Activated T-cell treated with anti-CD3 and anti-CD28 coated beads, Interleukin-2, amount 50 U/mL, for 48 hours (primary cell): ENCODE measurements around the gene PHF21B.

Experiments used
- DNase-seq, 2 experiments: peaks; one replicate each; pipeline ENCODE4 v3.0.0-alpha.2; 2020

The PHF21B gene

DNA sequence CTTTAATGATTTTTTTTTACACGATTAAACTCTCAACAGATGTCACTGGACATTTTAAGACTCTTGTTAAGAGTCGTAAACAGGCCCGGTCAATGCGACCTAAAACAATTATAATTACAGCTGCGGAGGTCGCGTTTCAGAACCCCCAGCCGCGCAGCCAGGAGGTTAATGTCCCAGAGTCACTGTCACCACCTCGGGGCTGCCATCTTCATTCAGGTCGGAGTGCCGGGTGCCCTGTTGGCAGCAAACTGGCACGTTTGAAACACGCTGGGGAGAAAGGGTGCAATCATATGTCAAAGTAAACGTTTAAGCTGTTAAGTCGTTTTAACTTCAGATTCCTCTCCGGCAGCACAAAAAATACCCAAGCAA lies 711 bp upstream of the PHF21B start:
- DNase-seq: peak in 1 of 2 experiments; percentile 19

DNA sequence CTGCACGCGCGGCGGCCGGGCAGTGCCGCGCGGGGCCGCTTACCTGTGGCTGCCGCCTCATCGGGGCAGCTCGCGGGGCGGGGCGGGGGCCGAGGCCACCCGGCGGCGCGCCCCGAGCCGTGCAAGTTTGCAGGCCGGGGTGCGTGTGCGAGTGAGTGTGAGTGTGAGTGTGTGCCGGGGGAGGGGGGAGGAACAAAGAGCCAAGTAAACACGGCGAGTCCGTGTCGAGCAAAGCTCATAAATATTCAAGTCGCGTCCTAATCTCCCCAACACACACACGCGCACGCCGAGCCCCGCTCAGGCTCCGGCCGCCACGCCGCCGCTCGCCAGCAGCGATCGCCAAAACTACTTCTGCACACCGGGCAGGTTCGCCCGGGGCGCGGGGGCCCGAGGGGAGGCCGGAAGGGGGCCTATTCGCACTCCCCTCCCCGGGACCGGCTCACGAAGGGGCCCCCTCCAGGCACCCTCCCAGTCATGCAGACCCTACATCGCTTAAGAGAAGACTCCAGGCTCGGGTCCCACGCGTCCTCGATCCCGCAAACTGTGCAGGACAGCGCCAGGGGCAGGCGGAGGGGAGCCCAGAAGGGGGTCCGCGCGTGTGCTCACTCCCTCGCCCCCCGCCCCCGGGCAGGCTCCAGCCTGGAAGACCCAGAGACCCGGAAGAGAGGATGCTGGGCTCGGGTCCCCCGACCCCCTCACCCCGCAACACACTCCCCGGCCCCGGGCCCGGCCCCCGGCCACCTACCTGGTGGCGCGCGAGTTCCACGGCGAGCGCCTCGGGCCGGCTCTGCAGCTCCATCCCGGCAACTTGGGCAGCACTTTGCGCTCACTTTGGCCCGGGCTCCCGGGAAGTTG lies 827 bp downstream of the PHF21B start:
- peak; percentile 23 to 31 for DNase-seq

DNA sequence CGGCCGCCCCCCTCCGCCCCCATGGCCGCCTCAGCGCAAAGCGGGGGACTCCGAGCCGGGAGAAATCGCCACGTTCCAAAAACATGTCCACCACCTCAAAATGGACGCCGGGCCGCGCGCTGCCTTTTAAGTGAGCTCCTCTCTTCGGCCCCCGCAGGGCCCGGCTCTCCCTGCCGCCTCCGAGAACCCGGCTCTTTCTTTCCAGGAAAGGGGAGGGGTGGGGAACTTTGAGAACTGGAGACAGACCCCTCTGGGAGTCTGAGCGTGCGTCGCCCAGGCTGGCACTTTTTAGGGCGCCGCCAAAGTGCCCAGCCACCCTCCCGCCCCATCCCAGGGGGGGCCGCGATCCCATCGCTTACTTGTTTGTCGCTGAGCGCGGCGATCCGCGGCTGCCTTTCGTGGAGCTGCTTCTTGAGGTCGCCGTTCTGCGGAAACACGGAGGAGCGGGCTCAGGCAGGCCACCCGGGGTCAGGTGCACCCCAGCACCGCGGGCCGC lies 1.6 kb downstream of the PHF21B start:
- DNase-seq: peak; percentile 30 to 32

DNA sequence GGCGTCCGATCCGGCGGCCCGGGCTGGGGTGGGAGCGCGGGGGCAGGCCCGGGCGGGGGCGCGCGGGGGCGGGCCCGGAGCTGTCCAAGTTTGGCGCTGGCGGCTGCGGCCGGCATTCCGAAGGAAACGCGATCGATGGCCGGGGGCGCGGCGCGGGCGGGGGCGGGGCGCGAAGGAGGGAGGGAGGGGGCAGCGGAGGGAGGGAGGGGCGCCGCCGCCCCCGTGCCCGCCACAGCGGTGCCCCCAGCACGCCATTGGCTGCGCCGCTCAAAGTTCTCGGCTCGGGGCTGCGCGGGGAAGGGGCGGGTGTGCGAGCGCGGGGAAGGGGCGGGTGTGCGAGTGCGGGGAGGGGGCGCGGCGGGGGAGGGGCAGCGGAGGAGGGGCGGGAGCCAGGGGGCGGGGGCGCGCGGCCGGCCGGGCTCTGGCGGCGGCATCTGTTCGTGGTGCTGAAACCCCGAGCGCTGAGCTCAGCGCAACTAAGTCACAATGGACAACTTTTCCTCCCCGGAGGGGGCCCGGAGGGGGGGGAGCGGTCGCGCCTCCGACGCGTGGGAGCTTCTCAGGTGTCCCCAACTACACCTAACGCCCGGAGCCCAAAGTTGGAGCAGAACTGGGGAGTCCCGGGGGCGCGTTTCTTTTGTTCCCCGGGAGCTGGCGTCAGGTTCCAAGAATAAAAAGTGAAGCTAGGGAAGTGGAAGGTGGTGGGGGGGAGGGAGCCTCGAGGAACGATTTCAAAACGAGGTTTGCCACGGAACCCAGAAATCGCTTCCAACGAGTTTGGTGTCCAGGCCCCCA lies 2.2 kb downstream of the PHF21B start:
- peak in 1 of 2 experiments; percentile 25 for DNase-seq

DNA sequence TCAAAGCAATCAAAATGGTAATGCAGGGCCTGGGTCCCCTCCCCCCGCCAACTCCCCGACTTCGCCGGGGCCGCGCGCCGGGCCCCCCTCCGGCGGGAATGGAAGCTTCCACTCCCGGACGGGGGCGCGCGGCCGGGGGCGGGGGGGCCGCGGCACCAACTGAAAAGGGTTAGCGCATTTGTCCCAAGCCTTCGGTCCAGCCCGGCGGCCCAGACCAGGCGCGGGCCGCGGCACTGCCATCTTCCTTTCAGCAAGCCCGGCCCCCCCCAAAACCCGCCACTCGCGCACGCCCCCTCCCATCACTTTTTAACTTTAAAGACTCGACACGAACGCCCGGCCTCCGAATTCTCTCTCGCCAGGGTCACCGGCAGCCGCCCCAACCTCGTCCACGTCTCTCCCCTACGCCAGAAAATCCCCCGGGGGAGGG lies 2.8 kb downstream of the PHF21B start:
- no peak for DNase-seq

DNA sequence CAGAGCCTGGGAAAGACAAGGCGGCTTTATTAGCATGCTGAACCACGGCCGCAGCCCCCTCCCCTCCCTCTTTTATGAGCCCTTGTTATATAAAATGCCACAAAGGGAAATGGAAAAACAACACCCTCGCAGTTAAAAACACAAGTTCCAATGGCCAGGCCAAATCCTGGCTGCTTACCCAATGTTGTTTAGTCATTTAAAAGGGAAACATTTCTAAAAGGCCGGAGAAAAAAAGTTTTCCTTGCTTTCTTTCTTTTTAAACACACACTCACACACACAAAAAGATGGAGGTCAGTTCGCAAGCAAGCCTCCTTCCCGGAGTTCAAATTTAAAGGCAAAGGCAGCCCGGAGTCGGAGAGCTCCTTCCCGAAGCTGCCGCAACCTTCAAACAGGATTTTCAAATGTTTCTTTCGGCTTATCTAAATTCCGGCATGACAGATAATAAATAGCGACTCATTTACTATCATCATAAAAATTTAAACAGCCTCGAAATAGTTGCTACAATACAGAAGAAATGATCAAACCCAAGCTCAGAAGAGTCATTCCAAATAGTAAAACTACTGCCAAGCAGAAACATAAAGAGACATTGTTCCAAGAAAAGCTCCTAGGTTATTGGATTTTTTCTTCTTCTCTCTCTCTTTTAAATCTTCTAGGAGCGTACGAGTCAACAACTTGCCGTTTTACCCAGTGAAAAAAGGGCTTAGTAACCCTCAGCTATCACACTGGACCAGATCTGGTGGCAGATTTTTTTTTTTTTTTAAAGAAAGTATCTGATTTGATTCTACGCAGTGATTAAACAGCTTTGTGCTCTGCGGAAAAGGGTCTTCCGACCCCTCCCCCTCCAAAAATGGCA lies 3.5 kb downstream of the PHF21B start:
- no peak for DNase-seq

DNA sequence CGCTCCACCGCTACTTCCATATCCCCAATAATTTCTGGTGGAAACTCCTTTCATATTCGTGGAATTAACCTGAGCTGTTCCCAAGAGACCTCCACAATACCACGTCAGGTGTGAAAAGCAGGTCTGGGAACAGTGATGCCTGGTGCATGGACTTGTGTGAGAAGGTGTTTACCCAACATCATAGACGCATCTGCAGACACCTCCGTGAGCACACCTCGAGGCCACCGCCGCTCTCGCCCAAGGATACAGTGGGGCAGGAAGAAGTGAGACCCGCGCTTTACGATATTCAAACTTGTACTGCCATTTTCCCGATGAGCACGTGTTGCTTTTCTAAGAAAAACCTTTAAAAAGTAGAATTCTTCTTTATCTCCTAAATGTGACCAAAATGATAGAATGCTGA lies 8.2 kb downstream of the PHF21B start:
- no peak for DNase-seq

DNA sequence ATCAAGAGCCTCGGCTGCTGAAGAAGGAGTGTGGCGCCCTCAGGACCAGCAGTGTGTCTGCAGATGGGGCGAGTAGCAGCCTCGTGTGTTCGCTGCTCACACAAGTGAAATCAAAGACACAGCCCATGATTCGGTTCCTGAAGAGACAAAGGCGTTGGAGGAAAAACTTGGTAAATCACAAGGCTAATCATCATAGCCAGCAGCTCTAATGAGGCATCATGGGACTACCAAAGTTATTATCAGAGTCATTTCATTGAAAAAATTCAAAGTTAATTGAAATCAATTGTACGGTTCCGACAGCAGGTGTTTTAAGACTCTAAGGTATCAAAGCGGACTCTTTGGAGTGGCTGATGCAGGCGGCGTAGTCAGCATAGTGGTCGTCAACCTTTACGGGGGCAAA lies 9.5 kb downstream of the PHF21B start:
- no peak for DNase-seq

DNA sequence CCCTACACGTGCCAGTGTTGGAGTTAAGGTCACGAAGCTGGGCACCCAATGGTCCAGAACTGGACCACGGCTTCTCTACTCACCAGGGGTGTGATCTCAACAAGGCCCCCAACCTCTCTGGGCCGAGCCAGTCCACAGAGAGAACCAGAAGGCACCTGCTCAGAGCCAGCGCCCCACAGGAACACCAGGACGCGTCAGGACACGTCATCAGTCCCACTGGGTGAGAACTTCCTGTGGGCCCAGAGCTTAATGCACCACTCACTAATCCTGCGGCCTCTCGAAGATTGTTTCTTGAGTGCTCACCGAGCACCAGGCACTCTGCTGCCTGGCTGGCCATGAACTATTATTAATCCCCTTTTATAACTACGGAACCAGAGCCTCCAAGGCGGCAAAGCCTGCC lies 10.1 kb downstream of the PHF21B start:
- DNase-seq: no peak

DNA sequence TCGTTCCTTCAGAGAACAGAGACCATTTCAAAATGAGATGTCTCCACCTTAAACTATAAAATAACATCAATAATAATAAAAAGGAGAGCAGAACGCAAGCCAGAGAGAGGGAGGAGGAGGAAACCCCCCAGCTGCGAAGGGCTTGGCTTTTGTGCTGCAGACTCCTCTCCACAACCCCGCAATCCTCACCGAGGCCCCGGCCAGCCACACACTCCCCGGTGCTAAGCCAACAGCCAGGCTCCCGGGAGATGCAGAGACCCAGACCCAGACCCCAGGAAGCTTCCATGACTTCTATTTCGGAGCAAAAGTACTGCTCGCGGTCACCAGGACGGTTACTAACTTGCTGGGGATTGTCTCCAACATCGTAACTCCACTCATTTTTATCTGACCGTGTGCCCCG lies 10.6 kb downstream of the PHF21B start:
- no peak for DNase-seq

DNA sequence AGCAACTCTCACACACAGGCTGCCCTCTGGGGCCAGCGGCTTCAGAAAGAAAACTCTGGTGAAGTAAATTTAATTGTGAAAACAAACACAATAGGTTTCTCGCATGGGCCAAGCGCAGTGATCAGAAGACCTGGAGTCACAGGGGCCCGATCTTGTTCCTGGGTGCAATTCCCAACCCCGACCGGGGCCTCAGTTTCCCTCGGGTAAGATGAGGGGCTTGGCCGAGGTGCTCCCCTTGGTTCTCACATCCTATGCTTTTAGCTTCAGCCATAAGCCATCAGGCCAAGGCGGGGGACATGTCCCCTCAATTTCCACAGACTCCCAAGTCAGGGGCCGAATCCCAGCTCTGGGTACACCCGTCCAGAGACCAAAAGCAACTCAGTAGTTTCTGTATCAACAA lies 11.5 kb downstream of the PHF21B start:
- DNase-seq: no peak

DNA sequence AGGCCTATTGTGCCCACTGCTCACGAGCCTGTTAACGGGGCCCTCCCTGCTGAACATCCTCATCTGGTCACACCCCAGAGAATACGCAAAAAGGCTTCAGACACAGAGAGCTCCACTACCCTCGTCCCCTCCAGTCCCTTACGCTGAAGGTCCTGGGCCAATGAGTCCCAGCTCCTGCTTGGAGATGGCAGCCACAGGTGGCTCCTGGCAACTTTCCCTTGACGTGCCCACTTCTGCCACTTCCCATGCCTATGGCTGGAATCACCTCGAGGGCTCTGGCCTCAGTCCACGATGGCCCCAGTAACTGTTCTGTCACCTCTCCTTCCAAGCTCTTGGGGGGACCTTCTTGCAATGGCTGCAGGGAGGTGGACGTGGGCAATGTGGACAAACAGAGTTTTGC lies 12.7 kb downstream of the PHF21B start:
- no peak for DNase-seq

DNA sequence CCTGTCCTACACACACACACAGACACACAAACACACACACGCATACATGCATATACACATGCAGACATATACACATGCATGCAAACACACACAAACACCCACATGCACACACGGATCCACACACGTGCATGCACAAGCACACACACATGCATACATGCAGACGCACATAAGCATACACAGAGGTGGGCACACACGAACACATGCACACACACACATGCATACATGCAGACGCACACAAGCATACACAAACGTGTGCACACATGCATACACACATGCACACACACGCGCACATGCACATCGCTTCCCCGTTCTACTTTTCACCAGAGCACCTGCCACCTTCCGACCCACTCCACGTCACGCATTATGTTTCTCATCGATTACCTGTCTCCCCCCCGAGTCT lies 13.2 kb downstream of the PHF21B start:
- no peak for DNase-seq

DNA sequence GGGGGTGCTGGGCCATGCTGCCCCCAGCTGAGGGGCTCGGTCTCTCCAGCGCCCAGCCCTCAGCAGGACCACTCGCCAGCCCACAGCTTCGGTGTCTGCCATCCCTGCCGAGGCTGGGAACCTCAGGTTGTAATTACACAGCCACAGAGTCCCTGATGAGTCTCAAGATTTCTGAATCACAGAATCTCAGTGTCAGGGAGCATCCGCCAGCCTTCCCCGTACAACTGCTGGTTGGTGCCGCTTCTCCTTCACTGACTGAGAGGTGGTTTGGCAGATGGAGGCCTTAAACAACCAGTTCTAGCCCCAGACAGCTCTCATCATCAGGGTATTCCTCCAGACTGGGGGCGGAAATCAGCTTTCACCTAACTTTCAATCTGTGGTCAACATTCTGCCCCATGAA lies 13.7 kb downstream of the PHF21B start:
- no peak for DNase-seq

DNA sequence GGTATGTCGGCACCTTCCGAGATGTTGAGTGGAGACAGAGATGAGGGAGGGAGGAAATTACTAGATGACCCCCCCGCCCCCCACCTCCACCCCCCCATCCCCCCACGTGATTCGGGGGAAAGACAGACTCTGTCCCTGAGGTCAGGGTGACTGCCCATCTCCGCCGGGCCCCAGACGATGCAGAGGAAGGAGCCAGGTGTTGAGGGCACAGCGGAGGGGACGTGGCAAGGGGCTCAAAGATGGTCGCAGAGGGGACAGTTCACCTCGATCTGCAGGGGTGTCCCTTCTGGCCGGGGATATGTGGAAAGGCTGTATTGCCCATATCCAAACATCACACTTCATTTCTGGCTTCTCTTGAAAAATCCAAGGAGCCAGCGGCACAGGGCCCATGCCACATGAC lies 14.1 kb downstream of the PHF21B start:
- DNase-seq: no peak

DNA sequence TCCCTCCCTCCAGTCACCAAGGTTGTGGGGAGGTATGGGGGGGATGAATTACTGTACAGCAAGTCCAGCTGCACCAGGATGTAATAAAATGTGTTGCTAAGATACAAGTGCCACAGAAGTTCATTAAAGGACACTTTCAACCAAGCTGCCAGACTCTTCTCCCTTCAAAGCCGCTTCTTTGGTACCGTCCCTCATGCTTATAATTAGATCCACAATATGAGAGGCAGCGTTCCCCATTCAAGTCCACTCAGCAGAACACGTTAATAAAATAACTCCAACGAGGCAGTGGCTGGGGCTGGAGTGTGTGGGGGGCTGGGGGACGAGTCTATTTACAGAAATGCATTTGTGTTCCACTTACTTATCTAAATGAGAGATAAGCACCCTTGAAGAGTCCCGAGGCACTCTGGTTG lies 14.7 kb downstream of the PHF21B start:
- no peak for DNase-seq

DNA sequence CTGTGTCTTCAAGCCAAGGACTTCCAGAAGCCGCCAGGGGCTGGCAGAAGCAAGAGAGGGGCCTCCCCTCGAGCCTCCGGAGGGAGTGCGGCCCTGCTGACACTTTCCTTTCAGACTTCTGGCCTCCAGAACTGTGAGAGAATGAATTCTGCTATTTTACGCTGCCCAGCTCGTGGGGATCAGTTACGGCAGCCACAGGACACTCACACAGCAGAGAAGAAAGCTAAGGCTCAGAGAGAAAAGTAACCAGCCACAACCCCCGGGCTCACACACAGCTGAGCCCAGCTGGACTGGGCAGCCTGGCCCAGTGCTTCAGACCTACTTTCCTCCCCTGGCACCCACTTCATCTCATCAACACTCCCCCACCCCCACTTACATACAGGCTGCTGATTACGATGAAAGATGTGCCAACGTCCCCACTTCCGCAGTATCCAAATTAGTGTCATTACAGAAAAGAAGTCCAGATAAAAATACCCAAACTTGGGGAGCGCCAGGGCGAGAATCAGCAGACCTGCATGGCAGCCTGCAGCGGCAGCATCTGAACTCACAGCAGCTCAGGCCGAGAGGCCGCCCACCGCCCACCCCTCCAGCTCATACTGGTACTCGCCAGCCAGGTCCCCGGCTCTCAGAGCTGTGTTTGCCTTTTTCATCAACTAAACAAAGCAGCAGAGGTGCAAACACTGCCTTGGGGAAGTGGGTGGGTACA lies 15.3 kb downstream of the PHF21B start:
- no peak for DNase-seq

DNA sequence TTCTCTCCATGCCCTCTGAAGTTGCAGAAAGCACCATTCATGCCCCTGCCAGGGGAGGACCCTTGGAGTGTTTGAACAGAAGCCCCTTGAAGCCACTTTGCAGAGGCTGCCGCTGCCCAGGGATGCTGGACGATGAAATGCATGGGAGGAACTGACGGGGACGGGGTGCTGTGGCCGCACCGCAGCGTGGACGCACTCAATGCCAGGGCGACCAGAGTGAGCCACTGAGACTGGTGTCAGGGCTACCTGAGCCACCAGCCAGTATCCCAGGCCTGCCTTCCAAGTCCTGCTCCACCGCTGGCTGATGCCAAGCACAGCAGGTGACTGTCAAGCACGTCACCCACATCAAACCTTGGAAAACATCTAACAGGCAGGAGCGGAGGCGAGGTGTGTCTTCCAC lies 17.6 kb downstream of the PHF21B start:
- DNase-seq: no peak

DNA sequence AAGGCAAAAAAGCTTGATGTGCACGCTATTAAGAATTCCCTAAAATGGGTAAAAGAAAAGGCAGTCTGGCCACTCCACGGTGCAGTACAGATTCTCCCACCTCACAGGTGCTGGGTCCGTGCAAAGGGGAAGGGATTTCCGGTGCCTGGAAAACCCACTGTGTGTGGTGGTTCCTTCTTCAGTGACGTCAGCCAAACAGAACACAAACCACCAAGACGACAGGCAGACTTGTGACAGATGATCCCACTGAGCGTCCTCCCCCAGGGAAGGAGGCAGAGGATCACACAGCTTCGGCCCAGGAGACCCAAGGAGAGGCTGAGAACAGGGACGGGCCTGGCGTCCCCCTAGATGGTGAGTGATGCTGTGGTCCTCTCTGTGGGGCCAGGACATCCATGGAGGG lies 18.6 kb downstream of the PHF21B start:
- DNase-seq: no peak

DNA sequence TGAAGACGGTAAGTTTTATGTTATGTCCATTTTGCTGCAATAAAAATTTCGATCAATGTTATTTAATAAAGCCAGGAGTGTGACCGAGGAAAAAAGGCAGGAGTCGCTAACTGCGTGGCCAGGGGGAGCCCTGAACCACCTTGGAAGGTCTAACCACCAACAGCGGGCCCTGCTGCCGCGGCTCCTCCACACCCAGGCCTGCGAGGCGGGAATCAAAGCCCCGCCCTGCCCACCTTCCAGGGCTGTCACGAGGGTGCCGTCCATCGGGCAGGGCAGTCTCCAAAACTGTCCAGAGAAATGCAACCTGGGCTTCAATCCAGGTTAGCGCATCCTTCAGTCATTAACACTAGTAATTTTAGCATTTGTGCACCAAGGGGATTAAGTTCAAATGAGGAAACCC lies 19.0 kb downstream of the PHF21B start:
- no peak for DNase-seq

DNA sequence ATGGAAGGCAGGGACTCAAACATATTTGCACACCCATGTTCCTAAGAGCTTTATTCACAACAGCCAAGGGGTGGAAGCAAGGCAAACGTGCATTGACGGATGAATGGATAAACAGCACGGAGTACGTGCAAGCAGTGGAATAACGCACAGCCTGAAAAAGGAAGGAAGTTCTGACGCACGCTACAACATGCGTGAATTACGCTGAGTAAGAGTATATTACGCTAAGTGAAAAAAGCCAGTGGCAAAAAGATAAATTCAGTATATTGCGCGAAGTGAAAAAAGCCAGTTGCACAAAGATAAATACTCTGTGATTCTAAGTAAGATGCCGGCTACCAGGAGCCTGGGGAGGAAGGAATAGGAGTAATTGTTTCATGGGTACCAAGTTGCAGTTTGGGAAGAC lies 19.5 kb downstream of the PHF21B start:
- no peak for DNase-seq

DNA sequence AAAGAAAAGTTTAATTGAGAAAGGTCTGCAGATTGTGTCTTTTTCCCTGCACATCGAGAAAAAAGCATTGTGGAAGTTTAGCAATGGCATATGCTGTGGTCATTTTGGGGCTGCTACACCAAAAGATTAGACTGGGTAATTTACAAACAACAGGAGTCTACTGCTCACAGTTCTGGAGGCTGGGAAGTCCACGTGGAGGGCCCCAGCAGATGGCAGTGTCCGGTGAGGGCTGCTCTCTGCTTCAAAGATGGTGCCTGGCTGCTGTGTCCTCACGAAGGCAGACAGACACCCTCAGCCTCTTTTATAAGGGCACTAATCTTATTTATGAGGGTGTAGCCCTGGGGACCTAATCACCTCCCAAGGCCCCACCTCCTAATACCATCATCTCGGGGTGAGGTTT lies 21.1 kb downstream of the PHF21B start:
- DNase-seq: no peak

DNA sequence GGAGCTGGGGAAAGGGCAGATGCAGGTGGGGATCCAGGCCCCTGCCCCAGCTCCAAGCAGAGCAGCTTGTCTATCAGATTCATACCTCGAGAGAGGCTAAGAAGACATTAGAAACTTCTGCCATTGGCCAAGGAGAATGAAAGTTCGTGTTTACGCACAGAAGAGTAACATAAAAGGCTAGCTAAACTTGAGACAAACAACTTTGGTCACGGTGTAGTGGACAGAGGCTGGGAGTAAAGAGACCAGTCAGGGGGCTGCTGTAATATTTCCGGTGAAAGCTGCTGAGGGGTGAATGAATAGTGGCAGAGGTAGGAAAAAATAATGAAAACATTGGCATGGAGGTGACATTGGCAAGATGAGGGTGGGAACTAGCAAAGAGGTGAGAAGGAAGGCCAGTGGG lies 22.9 kb downstream of the PHF21B start:
- no peak for DNase-seq
